SK-N-MC (cell line): ENCODE results near the gene RNU11.
"Not testable (repeated sequence)": the region's sequence is repeated elsewhere in the genome, so short reads cannot be mapped to it uniquely, and the experiment has no call there.

ENCODE experiments used
- EZH2 ChIP-seq: fragments of 200-600 bp; sonication (generic); IDR thresholded peaks from one replicate; pipeline ENCODE4 v1.6.1; 2017; ENCODE audit warnings: antibody characterized with exemption
- POLR2AphosphoS5 ChIP-seq: IDR thresholded peaks from 2 replicates; pipeline ENCODE4 v1.6.1; 2012; ENCODE audit warnings: mild to moderate bottlenecking, low read depth, low read length, borderline replicate concordance

DNA sequence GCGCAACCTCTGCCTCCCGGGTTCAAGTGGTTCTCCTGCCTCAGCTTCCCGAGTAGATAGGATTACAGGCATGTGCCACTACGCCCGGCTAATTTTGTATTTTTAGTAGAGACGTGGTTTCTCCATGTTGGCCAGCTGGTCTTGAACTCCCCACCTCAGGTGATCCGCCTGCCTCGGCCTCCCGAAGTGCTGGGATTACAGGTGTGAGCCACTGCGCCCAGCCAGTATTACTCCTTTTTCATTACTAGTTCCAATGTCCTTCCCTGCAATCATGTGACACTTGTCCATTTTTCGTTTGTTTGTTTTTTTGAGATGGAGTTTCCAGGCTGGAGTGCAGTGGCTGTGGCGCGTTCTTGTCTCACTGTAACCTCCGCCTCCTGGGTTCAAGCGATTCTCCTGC lies 24.6 kb downstream of the RNU11 start:
- not testable (repeated sequence) for TF ChIP-seq POLR2AphosphoS5, EZH2
